HG02588 (cell line): Measurements from ENCODE around the gene TNFRSF8.
"Not testable (repeated sequence)": the region's sequence is repeated elsewhere in the genome, so short reads cannot be mapped to it uniquely, and the experiment has no call there.

Experiments used
- ATAC-seq: cut with Tn5 transposase; IDR thresholded peaks from one replicate; pipeline ENCODE4 v1.9.1; 2021; ENCODE audit warnings: mild to moderate bottlenecking, moderate library complexity; ENCODE audit not compliant: unreplicated experiment

The TNFRSF8 gene

DNA sequence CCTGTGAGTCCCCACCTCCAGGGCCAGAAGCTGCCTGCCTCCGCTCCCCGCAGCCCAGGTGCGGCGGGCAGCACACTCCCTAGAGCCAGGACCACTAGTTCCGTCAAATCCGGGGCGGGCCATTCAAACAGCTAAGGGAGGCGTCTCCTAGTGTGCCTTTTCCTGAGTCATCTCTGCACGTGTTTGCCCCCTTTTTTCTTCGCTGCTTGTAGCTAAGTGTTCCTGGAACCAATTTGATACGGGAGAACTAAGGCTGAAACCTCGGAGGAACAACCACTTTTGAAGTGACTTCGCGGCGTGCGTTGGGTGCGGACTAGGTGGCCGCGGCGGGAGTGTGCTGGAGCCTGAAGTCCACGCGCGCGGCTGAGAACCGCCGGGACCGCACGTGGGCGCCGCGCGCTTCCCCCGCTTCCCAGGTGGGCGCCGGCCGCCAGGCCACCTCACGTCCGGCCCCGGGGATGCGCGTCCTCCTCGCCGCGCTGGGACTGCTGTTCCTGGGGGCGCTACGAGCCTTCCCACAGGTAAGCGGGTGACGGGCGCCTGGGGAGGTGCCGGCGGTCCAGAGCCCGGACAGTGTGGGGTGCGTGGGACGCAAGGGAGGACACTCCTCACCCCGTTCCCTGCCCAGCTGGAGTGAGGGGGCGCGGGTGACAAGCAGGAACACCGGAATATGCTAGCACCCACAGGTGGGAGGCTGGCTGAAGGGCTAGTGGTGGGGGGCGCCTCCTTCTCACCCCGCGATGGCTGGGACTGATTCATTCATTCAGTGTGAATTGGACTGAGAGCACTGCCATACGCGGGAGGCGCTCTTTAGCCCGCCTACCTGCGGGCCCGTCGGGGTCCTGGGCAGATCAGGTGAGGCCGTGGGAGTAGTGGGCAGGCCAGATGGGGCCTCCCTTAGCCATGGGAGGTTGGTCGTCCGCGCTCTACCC is at the start of gene TNFRSF8:
TSS of gene TNFRSF8 (plus strand) at position 163 of the 932 bp plus-strand sequence. CDS start at position 459, 296 bp downstream.
- ATAC-seq = no peak

DNA sequence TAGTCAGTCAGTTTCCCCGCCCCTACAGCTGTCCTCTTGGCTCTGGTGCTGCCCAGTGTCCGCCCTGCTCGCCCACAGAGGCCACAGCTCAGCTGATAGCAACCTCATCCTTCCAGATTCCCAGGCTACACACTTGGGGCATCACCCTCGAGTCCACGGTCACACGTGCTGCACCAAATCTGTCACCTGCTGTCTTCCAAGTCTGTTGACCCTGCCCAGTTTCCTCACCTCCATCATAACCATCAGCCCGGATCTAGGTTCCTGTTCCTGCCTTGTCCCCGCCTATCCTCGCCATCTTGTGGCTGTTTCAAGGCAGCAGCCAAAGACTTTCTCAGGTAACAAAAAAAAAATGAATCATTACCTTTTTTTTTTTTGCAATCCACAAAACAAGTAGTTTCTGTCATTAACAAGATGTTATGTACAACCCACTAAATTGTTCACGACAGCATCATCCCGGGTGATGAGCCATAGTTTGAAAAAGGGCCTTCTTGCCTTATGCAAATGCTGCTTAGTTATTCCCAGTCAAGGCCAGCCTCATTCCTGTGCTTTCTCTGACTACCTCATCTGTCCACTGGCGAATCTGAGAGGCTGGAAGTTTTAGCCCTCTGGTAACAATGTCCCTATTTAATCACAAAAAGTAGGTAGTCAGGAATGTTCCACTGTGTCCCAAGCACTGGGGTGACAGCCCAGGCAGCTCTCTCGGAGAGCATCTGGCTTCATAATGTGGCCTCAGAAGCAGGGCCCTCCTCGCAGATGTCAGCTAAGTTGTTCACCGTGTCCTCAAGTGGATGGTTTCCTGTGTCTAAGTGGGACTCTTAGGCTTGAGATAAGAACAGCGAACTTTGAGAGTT is 48.7 kb upstream of the TNFRSF8 start:
- ATAC-seq = no peak

DNA sequence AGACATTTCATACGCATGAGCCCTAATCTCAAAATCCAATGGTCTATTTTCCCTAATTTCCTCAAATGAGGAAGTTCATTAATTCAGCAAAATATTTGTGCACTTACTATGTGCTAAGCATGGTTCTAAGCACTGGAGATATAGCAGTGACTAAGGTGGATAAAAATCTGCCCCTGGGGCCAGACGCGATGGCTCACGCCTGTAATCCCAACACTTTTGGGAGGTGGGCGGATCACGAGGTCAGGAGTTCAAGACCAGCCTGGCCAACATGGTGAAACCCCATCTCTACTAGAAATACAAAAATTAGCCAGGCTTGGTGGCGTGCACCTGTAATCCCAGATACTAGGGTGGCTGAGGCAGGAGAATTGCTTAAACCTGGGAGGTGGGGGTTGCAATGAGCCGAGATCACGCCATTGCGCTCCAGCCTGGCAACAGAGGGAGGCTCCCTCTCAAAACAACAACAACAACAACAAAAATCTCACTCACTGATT is 48.1 kb upstream of the TNFRSF8 start:
- no peak for ATAC-seq

DNA sequence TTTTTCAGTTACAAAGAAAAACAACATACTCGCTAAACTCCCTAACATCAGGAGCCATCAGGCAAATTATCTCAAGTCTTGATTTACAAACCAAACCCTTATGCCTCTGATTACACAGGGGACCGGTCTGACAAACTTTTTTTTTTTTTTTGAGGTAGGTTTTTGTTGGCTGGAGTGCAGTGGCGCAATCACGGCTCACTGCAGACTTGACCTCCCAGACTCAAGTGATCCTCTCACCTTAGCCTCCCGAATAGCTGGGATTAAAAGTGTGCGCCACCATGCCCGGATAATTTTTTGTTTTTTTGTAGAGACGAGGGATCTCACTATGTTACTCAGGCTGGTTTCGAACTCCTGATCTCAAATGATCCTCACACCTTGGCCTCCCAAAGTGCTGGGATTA is 47.6 kb upstream of the TNFRSF8 start:
- ATAC-seq = no peak

- ATAC-seq = no peak
Measured at GRCh38 chr1:12016182-12016581, 46.9 kb upstream of the TNFRSF8 start.

- no peak for ATAC-seq
Measured at GRCh38 chr1:12019858-12020509, 43.1 kb upstream of the TNFRSF8 start.

GRCh38 chr1:12021616-12022015 is 41.5 kb upstream of the TNFRSF8 start:
- ATAC-seq = no peak

DNA sequence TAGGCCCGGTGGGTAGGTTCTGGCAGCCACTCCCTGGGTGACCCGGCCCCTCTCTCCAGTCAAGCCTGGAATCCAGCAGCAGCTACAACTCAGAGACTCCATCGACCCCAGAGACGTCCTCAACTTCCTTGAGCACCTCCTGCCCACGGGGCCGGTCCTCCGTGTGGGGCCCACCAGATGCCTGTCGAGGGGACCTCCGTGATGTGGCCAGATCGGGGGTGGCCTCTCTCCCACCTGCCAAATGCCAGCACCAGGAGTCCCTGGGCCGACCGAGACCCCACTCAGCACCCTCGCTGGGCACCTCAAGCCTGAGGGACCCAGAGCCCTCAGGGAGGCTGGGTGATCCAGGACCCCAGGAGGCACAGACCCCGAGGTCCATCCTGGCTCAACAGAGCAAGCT is 41.1 kb upstream of the TNFRSF8 start:
- no peak for ATAC-seq

- ATAC-seq = no peak
Measured at GRCh38 chr1:12026586-12026985, 36.5 kb upstream of the TNFRSF8 start.

GRCh38 chr1:12028248-12028647 is 34.9 kb upstream of the TNFRSF8 start:
- ATAC-seq = no peak

DNA sequence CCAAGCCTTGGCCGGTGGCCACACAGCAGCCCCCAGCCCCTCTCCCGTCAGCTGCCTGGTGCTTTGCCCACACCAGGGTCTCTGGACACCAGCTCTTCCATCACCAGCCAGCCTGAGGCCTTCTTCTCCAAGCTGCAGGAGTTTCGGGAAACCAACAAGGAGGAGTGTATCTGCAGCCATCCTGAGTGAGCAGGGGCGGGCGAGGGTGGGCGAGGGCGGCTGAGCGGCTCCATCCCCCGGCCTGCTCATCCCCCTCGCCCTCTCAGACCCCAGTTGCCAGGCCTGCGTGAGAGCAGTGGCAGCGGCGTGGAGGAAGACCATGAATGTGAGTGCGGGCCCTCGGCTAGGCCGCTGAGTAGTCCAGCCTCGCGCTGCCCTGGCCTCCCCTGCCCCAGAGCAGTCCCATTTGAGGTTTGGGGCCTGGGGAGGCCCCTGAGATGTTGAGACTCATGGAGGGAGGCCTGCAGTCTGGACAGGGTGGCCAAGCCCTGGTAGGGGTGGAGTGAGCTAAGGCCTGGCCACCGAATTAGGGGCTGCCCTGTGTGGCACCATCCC is 34.1 kb upstream of the TNFRSF8 start:
- ATAC-seq = no peak

DNA sequence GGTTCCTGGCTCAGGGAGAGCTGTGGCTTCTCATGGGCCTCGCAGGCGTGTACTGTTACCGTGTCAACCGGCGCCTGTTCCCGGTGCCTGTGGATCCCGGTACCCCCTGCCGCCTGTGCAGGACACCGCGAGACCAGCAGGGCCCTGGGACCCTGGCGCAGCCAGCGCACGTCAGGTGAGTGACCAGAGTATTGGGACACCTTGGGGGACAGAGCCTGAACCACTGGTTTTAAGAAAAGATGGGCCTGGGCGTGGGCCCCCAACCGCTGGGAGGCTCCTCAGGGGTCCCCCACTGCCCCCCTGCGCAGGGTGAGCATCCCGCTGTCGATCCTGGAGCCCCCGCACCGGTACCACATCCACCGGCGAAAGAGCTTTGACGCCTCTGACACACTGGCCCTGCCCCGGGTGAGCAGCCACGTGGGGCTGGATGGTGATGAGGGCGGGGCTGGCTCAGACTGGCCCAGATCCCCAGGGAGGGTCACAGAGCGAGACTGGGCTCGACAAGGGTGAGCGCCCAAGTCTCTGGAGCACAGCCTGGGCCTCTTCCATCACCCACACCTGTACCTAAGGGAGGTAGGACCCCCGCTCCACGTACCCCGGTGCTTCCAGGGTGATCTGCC is 33.3 kb upstream of the TNFRSF8 start:
- no peak for ATAC-seq

DNA sequence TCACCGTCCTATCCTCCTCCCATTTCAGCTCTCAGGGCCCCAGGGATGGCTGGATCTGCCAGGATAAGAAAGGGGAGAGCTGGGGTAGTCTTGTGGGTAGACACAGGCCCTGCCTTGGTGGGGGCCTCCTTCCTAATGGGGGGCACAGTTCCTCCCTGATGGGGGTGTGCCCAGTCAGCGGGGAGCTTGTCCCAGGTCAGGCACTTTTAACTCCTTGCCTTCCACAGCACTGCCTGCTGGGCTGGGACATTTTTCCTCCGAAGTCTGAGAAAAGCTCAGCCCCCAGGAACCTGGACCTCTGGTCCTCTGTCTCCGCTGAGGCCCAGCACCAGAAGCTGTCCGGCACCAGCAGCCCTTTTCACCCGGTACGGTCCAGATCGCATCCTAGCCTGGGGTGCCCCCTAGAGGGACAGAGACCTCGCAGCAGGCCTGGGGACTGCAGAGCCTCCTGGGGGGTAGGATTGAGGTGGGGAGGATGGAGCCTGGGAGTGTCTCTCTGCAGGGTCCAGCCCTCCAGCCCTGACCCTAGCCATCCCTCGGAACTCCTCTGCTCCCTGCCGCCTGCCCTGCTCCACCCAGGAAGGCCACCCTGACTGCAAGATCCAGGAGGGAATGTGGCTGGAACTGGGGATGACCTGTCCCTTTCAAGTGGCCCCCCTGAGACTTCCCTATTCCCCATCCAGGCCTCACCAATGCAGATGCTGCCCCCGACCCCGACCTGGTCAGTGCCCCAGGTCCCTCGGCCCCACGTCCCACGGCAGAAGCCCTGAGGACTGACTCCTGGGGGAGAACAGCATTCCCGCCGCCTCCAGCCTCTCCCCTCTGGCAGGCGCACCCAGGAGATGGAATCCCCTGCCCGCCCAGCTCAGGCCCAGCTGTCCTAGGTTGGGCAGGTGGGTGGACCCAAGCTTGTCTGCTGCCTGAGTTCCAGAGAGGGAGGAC is 31.8 kb upstream of the TNFRSF8 start:
- ATAC-seq = no peak

DNA sequence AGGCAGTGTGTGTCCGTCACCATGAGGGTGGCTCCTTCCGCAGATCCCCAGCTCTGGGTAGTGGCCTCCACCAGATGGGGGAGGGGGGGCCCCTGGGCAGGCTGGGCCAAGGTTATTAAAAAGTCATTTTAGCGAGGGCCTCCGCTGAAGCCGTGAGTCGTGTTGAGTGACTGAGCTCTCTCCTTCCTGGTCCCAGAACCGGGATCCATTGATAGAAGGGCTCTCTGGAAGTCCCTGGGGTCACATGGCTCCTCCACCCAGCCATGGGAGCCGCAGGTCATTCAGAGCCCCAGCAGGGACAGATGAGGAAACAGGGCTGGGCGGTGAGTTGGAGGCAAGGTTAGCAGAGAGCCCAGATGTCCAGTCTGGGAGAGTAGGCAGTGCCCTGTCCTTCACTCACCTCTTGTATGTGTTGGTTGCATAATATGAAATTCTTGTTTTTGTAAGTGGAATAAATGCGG is 30.9 kb upstream of the TNFRSF8 start:
- no peak for ATAC-seq

- not testable (repeated sequence) for ATAC-seq
Measured at GRCh38 chr1:12033441-12033840, 29.7 kb upstream of the TNFRSF8 start.

DNA sequence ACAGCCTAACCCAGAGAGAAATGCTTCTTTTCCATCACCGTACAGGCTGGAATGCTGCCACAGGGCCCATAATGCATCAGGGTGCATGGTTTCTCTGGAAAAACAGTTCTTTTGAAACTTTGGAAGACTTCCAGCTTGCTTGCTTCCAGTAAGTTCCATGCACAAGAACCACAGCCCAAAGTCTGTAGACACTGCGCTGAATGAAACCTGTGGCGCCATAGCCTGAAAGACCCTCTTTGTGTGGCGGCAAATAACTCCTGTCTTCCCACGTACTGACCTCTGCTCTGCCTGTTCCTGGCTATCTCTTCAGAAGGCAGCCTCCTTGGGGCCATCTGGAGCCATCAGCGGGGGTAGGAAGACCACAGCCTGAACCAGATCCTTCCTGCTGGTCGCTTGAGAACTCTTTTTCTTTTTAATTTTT is 28.7 kb upstream of the TNFRSF8 start:
- no peak for ATAC-seq

- no peak for ATAC-seq
Measured at GRCh38 chr1:12035312-12035711, 27.8 kb upstream of the TNFRSF8 start.

- ATAC-seq = no peak
Measured at GRCh38 chr1:12037486-12038355, 25.4 kb upstream of the TNFRSF8 start.
